Liver (tissue), 3 donors: ENCODE results near the gene DEGS2.

ENCODE experiments used
- EGR1 ChIP-seq, 2 donors: IDR thresholded peaks; 2 replicates each; pipeline ENCODE4 v1.6.1; 2016 to 2018; ENCODE audit warnings: antibody characterized with exemption in 2 of 2, low read depth in 2 of 2
- FOXA1 ChIP-seq: IDR thresholded peaks from 2 replicates; pipeline ENCODE4 v1.6.1; 2016; ENCODE audit warnings: antibody characterized with exemption
- JUND ChIP-seq, 2 donors: IDR thresholded peaks; 2 replicates each; pipeline ENCODE4 v1.6.1; 2016; ENCODE audit warnings: antibody characterized with exemption in 2 of 2
- RAD21 ChIP-seq, 2 donors: IDR thresholded peaks; 2 replicates each; pipeline ENCODE4 v1.6.1; 2016; ENCODE audit warnings: antibody characterized with exemption in 2 of 2, mild to moderate bottlenecking in 2 of 2
- TAF1 ChIP-seq: conservative IDR thresholded peaks from 2 replicates; pipeline ENCODE4 v1.6.1; 2016; ENCODE audit warnings: antibody characterized with exemption, mild to moderate bottlenecking
- YY1 ChIP-seq: IDR thresholded peaks from 2 replicates; pipeline ENCODE4 v1.6.1; 2016; ENCODE audit warnings: antibody characterized with exemption, mild to moderate bottlenecking
- TF ChIP-seq, protein P1 (sequence below): fragments of 150-350 bp; IDR thresholded peaks from 2 replicates; pipeline ENCODE4 v1.5.1; 2017; ENCODE audit warnings: improper control_type of control experiment, low read depth, low read length; ENCODE audit not compliant: missing input control
- TF ChIP-seq, protein P2 (sequence below): IDR thresholded peaks from 2 replicates; pipeline ENCODE4 v1.6.1; 2016; ENCODE audit warnings: antibody characterized with exemption
- TF ChIP-seq, protein P3 (sequence below): IDR thresholded peaks from 2 replicates; pipeline ENCODE4 v1.6.1; 2016; ENCODE audit warnings: antibody characterized with exemption, mild to moderate bottlenecking
- TF ChIP-seq, protein P4 (sequence below): IDR thresholded peaks from 2 replicates; pipeline ENCODE4 v1.6.1; 2016; ENCODE audit warnings: antibody characterized with exemption
- donor health status: healthy.
- donor health status: healthy.

DNA sequence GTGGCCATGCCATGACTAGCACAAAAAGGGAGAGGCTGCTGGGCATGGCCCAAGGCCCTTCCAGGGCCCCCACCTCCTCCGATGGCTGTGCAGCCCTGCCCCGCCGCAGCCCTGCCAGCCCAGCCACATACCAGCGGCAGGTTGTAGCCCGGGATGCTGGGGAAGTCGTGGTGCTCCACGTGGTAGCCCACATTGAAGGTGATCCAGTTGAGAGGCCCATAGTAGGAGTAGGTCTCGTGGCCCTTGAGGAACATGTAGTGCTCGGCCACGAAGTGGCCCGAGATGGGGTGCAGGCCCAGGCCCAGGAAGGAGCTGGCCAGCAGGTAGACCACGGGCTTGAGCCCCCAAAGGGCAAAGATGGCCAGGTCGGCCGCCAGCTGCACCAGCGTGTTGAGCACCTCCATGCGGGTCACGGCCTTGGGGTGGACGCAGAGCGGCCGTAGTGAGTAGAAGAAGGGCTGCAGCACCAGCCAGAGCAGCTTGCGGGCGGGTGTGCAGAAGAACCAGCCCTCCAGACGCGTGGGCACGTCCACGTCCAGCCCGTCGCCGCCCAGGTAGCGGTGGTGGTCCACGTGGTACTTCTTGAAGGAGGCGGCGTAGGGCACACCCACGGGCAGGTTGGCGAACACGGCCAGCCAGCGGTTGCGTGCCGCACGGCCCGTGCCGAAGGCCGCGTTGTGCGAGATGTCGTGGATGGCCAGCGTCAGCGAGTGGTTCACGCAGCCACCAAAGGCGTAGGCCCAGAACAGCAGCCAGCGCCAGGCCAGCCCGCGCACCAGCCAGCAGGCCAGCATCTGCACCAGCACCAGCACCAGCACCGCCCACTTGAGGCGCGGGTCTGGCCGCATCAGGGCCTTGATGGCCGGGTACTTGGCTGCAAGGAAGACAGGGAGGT is 10.4 kb downstream of the DEGS2 start:
- TF ChIP-seq, protein P1, sequence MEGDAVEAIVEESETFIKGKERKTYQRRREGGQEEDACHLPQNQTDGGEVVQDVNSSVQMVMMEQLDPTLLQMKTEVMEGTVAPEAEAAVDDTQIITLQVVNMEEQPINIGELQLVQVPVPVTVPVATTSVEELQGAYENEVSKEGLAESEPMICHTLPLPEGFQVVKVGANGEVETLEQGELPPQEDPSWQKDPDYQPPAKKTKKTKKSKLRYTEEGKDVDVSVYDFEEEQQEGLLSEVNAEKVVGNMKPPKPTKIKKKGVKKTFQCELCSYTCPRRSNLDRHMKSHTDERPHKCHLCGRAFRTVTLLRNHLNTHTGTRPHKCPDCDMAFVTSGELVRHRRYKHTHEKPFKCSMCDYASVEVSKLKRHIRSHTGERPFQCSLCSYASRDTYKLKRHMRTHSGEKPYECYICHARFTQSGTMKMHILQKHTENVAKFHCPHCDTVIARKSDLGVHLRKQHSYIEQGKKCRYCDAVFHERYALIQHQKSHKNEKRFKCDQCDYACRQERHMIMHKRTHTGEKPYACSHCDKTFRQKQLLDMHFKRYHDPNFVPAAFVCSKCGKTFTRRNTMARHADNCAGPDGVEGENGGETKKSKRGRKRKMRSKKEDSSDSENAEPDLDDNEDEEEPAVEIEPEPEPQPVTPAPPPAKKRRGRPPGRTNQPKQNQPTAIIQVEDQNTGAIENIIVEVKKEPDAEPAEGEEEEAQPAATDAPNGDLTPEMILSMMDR, result no peak
- TF ChIP-seq, protein P2, sequence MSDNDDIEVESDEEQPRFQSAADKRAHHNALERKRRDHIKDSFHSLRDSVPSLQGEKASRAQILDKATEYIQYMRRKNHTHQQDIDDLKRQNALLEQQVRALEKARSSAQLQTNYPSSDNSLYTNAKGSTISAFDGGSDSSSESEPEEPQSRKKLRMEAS, result no peak
- TF ChIP-seq, protein P3, sequence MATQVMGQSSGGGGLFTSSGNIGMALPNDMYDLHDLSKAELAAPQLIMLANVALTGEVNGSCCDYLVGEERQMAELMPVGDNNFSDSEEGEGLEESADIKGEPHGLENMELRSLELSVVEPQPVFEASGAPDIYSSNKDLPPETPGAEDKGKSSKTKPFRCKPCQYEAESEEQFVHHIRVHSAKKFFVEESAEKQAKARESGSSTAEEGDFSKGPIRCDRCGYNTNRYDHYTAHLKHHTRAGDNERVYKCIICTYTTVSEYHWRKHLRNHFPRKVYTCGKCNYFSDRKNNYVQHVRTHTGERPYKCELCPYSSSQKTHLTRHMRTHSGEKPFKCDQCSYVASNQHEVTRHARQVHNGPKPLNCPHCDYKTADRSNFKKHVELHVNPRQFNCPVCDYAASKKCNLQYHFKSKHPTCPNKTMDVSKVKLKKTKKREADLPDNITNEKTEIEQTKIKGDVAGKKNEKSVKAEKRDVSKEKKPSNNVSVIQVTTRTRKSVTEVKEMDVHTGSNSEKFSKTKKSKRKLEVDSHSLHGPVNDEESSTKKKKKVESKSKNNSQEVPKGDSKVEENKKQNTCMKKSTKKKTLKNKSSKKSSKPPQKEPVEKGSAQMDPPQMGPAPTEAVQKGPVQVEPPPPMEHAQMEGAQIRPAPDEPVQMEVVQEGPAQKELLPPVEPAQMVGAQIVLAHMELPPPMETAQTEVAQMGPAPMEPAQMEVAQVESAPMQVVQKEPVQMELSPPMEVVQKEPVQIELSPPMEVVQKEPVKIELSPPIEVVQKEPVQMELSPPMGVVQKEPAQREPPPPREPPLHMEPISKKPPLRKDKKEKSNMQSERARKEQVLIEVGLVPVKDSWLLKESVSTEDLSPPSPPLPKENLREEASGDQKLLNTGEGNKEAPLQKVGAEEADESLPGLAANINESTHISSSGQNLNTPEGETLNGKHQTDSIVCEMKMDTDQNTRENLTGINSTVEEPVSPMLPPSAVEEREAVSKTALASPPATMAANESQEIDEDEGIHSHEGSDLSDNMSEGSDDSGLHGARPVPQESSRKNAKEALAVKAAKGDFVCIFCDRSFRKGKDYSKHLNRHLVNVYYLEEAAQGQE, result no peak
- no peak for TF ChIP-seq JUND (IDR thresholded peaks at IDR 0.05)
- TF ChIP-seq, protein P4, sequence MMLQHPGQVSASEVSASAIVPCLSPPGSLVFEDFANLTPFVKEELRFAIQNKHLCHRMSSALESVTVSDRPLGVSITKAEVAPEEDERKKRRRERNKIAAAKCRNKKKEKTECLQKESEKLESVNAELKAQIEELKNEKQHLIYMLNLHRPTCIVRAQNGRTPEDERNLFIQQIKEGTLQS, result no peak
- no peak for TF ChIP-seq YY1
- TF ChIP-seq FOXA1, result no peak
- TF ChIP-seq EGR1 (IDR thresholded peaks at IDR 0.05; ENCODE audit: low read depth in 2 of 2), result no peak
- TF ChIP-seq RAD21 (IDR thresholded peaks at IDR 0.05), result no peak
- TF ChIP-seq TAF1, result no peak
